ENCODE measurements around the gene KRT32.

- TF ChIP-seq POLR2A (IDR thresholded peaks at IDR 0.05; ENCODE audit: low read depth, low read length) (no peak), SPI1 (IDR thresholded peaks at IDR 0.05; ENCODE audit: low read depth, low read length) (no peak), TAF1 (IDR thresholded peaks at IDR 0.05; ENCODE audit: low read depth, low read length) (no peak), POLR2AphosphoS5 (IDR thresholded peaks at IDR 0.05; ENCODE audit: low read depth, low read length) (no peak), POU2F2 (IDR thresholded peaks at IDR 0.05; ENCODE audit: low read depth, low read length) (no peak), PAX5 (IDR thresholded peaks at IDR 0.05; ENCODE audit: insufficient read depth, low read length, severe bottlenecking) (no peak)
Observed at GRCh38 chr17:41483531-41483930, 16.3 kb upstream of the KRT32 start.

All from GM12891 (cell line).